Endodermal cell (in vitro differentiated cells): ENCODE measurements around the gene GRID1. TPM values are rescaled to one million over a fixed set of nuclear protein-coding genes. Genes with fewer than 3 reads are reported as not detected.

Experiments
- DNase-seq: peaks from one replicate; pipeline ENCODE4 v3.0.0-alpha.2; 2017
- H3K27ac ChIP-seq: 2 replicates; pipeline ENCODE4 v1.5.1; 2013; ENCODE audit warnings: mild to moderate bottlenecking, low read depth, low read length, moderate library complexity
- H3K27me3 ChIP-seq: 2 replicates; pipeline ENCODE4 v1.6.1; 2013; ENCODE audit warnings: mild to moderate bottlenecking, low read length, moderate library complexity; ENCODE audit not compliant: insufficient read depth, control insufficient read depth, poor library complexity, severe bottlenecking
- H3K36me3 ChIP-seq: 2 replicates; pipeline ENCODE4 v1.7.0; 2013; ENCODE audit warnings: mild to moderate bottlenecking, low read length, moderate library complexity; ENCODE audit not compliant: control insufficient read depth, insufficient read depth
- H3K4me1 ChIP-seq: one replicate; pipeline ENCODE4 v1.7.0; 2013; ENCODE audit warnings: low read length; ENCODE audit not compliant: control insufficient read depth, insufficient read depth
- H3K4me3 ChIP-seq: 2 replicates; pipeline ENCODE4 v1.5.1; 2013; ENCODE audit warnings: mild to moderate bottlenecking, low read length, moderate library complexity
- H3K9ac ChIP-seq: 2 replicates; pipeline ENCODE4 v1.6.1; 2013; ENCODE audit warnings: mild to moderate bottlenecking, low read length, moderate library complexity; ENCODE audit not compliant: poor library complexity, severe bottlenecking; ENCODE audit errors: extremely low read depth
- H3K9me3 ChIP-seq: 2 replicates; pipeline ENCODE4 v1.6.1; 2013; ENCODE audit warnings: mild to moderate bottlenecking, low read length, moderate library complexity; ENCODE audit not compliant: control insufficient read depth
- H3K27ac Mint-ChIP-seq: 2 replicates; pipeline ENCODE4 v1.8.0; 2020; ENCODE audit warnings: mixed read lengths
- H3K27me3 Mint-ChIP-seq: 2 replicates; pipeline ENCODE4 v1.8.0; 2021; ENCODE audit warnings: mild to moderate bottlenecking, mixed read lengths; ENCODE audit not compliant: insufficient read depth
- H3K36me3 Mint-ChIP-seq: 2 replicates; pipeline ENCODE4 v1.8.0; 2020; ENCODE audit warnings: low read depth, mixed read lengths
- H3K4me1 Mint-ChIP-seq: 2 replicates; pipeline ENCODE4 v1.8.0; 2020; ENCODE audit warnings: mixed read lengths
- H3K4me3 Mint-ChIP-seq: 2 replicates; pipeline ENCODE4 v1.8.0; 2020; ENCODE audit warnings: mild to moderate bottlenecking, moderate library complexity, mixed read lengths
- H3K9me3 Mint-ChIP-seq: 2 replicates; pipeline ENCODE4 v1.8.0; 2020; ENCODE audit warnings: mild to moderate bottlenecking, mixed read lengths
- WGBS, 2 experiments: methylation state at CpG; one replicate each; pipeline versions ENCODE4 v1.1.5 to v1.1.7; 2013; ENCODE audit warnings: missing lambda C conversion rate in 2 of 2, mixed read lengths in 1 of 2; ENCODE audit not compliant: insufficient coverage in 1 of 2, insufficient read length in 1 of 2; 5-methylcytosine and 5-hydroxymethylcytosine counted together
- total RNA-seq, 2 donors: library from RNA; stranded (reverse); fragmentation: NEBNext Ultra II Directional in 1 of 2; extraction: Animal tissue kit (Norgen Biotek cat#: 25700) in 1 of 2; gene quantifications; 2 replicates in 1 of 2; 3 replicates in 1 of 2; pipeline ENCODE4 v1.2.1, GENCODE V29; 2021
- TF ChIP-seq, protein P1 (sequence below): fragments of 200-600 bp; sonication (generic); conservative IDR thresholded peaks from 2 replicates; pipeline ENCODE4 v1.5.0; 2021; ENCODE audit warnings: antibody characterized with exemption, mild to moderate bottlenecking

GRID1 gene
- total RNA-seq, 2 donors from 2014 or later, result 0.13 to 0.53 TPM

DNA sequence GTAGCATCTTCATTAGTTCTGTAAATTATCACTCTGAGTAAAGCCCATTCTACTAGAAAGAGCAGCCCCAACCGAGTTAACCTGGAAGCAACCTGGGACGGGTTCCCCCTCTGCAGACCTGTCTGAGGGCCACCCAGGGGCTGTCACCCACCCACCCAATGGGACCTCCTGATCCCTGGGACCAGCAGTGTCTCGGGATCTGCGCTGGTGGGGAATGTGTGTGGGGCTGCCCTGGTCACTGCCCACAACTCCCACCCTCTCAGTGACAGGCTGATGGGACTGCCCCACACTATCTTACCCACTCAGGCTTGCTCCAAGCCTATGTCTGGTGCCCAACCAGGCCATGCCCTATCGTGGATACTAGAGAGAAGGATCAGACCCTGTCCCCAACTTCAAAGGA is 215.0 kb downstream of the GRID1 start:
- Mint-ChIP-seq H3K4me1 (peaks cover 24% of the 10 kb centered on the region), H3K27me3 (no peaks in the 10 kb centered on the region), H3K9me3 (no peaks in the 10 kb centered on the region)

DNA sequence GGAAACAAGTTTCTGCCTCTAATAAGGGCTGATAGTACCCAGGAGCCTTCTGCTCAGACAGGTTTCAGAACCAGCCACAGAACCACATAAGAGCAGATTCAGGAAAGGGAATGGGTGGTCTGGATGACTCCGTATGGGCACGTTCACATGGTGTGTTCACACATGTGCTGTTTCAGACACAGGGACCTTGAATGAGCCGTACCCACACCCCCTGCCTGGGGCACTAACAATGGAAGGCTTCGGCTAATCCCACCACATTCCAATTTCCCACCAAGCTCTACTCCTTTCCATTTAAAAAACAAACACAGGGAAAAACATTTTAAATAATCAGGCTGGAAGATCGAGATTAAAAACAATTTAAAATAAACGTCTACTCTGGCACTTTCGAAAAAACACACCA is 217.3 kb downstream of the GRID1 start:
- TF ChIP-seq, protein P1, sequence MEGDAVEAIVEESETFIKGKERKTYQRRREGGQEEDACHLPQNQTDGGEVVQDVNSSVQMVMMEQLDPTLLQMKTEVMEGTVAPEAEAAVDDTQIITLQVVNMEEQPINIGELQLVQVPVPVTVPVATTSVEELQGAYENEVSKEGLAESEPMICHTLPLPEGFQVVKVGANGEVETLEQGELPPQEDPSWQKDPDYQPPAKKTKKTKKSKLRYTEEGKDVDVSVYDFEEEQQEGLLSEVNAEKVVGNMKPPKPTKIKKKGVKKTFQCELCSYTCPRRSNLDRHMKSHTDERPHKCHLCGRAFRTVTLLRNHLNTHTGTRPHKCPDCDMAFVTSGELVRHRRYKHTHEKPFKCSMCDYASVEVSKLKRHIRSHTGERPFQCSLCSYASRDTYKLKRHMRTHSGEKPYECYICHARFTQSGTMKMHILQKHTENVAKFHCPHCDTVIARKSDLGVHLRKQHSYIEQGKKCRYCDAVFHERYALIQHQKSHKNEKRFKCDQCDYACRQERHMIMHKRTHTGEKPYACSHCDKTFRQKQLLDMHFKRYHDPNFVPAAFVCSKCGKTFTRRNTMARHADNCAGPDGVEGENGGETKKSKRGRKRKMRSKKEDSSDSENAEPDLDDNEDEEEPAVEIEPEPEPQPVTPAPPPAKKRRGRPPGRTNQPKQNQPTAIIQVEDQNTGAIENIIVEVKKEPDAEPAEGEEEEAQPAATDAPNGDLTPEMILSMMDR, result no peak
- H3K4me3 Mint-ChIP-seq, result no peak overlapping the region
- Histone ChIP-seq H3K9me3 (no peaks in the 10 kb centered on the region), H3K36me3 (no peaks in the 10 kb centered on the region), H3K4me3 (no peak overlapping the region), H3K9ac (no peak overlapping the region), H3K27ac (no peak overlapping the region), H3K27me3 (no peaks in the 10 kb centered on the region), H3K4me1 (no peaks in the 10 kb centered on the region)
- DNase-seq, result no peak
- H3K27ac Mint-ChIP-seq, result no peak overlapping the region
- 69 to 80% methylated on average over 5 to 6 of the region's 7 CpGs for WGBS, 2 experiments
- H3K27me3 Mint-ChIP-seq, result no peaks in the 10 kb centered on the region
- no peaks in the 10 kb centered on the region for H3K36me3 Mint-ChIP-seq
- H3K4me1 Mint-ChIP-seq, result peaks cover 24% of the 10 kb centered on the region
- H3K9me3 Mint-ChIP-seq, result no peaks in the 10 kb centered on the region

More for the DNA sequence above, 215.0 kb downstream of the GRID1 start:
- H3K27ac ChIP-seq, result no peak overlapping the region
- no peaks in the 10 kb centered on the region for H3K36me3 Mint-ChIP-seq
- H3K27me3 ChIP-seq, result no peaks in the 10 kb centered on the region
- H3K9ac ChIP-seq, result no peak overlapping the region
- 88% methylated on average over 5 of the region's 5 CpGs; no CpG with 5 or more reads in 1 of the 2 experiments for WGBS, 2 experiments
- H3K4me3 ChIP-seq, result no peak overlapping the region
- no peak overlapping the region for H3K27ac Mint-ChIP-seq
- H3K9me3 ChIP-seq, result no peaks in the 10 kb centered on the region
- H3K36me3 ChIP-seq, result no peaks in the 10 kb centered on the region
- H3K4me3 Mint-ChIP-seq, result no peak overlapping the region
- DNase-seq, result no peak
- TF ChIP-seq, protein P1, result no peak
- H3K4me1 ChIP-seq, result no peaks in the 10 kb centered on the region

DNA sequence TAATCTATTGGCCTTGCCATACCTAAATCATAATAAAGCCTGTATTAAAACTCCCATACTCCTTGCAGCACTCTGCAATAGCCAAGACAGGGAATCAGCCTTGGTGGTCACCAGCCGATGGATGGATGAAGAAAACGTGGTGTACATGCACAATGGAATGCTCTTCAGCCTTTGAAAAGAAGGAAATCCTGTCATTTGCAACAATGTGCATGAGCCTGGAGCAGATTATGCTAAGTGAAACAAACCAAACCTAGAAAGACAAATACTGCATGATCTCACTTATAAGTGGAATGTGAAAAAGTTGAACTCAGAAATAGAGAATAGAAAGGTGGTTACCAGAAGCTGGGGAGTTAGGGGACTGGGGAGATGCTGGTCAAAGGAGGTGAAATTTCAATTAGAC is 218.5 kb downstream of the GRID1 start:
- Mint-ChIP-seq H3K27me3 (no peaks in the 10 kb centered on the region), H3K36me3 (no peaks in the 10 kb centered on the region), H3K9me3 (no peaks in the 10 kb centered on the region), H3K4me1 (peaks cover 24% of the 10 kb centered on the region), H3K27ac (no peak overlapping the region), H3K4me3 (no peak overlapping the region)
- no peaks in the 10 kb centered on the region for H3K36me3 ChIP-seq
- H3K27ac ChIP-seq, result no peak overlapping the region
- TF ChIP-seq, protein P1, result no peak
- no peaks in the 10 kb centered on the region for H3K4me1 ChIP-seq
- no peak overlapping the region for H3K4me3 ChIP-seq
- no peaks in the 10 kb centered on the region for H3K9me3 ChIP-seq
- H3K27me3 ChIP-seq, result no peaks in the 10 kb centered on the region
- 92 to 97% methylated on average over 2 of the region's 2 CpGs for WGBS, 2 experiments
- H3K9ac ChIP-seq, result no peak overlapping the region
- DNase-seq, result no peak
